Skeletal muscle cell (primary cell): Measurements from ENCODE around the gene MCF2L2.
"Not testable (repeated sequence)": the region's sequence is repeated elsewhere in the genome, so short reads cannot be mapped to it uniquely, and the experiment has no call there.

Source experiments
- DNase-seq: peaks from one replicate; pipeline ENCODE4 v3.0.0-alpha.2; 2010; ENCODE audit warnings: low read depth
- H3K4me3 ChIP-seq: 2 replicates; pipeline ENCODE4 v1.5.1; 2011; ENCODE audit warnings: low read depth, mild to moderate bottlenecking, control low read depth, low read length, moderate library complexity

MCF2L2 gene

DNA sequence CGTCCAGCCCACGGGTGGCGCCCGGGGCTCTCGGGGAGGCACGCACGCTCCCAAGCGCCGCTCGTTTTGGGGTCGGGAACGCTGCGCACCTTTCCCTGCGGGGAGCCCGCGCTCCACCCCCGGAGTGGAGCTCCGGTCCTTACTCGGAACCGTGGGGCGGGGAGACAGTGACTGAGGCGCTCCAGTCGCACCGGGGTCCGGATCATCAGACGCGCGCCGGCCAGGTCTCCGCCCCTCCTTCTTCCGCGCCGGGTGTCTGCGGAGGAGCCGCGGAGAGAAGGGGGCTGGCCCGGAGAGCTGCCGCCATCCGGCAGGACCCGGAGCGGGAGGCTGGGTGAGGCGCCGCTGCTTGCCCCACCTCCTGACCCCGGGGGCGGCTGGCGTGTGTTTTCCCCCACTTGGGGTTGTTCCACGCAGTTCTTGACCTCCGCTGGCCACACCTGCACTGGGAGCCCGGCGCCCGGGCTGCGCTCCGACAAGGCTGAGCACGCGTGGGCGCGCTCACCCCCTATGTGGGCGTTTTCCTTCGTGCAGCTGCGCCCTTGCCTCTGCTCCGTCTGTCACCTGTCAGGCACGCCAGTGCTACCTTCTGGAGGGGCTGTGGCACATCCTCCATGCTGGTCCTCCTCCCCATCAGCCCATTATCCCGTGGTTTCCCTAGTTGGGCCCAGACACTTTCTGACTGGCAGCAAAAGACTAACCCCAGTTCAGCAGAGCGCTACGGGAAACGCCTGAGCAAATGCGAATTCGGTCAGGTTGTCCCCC is at the start of gene MCF2L2:
Gene MCF2L2, minus strand, starts transcription at position 173 of the 765 bp plus-strand sequence. CDS start 642 bp downstream, outside the sequence.
- DNase-seq = no peak
- H3K4me3 ChIP-seq = peak within 1 kb of the TSS; percentile 74

DNA sequence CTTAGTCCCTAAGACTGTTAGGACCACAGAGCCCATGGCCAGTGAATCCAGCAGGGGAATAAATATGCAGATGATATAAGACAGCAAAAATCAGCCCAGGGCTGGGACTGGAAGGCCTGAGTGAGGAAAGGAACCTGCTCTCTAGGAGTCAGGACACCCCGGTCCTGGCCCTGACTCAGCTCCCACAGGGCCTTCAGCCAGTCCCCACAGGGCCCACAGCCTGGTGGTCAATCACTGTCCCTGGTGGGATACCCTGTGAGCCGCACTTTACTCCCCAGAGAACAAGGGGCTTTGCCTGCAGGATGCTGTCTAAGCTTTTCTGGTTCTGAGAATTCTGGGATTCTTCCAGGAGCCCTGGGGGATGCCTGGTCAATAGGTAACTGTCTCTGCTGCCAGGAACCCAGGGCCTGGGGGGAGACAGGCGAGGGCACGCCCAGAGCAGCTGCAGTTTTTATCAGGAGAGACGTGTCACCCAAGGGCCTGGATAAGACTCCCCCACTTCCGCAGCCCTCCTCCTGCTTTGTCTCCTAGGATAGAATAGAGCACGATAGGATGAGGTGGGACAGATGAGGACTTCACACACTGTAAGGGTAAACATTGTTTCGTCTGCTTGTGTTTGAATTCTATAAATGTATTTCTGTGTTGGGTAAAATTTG is 49.5 kb upstream of the MCF2L2 start:
- no peak overlapping the region for H3K4me3 ChIP-seq
- no peak for DNase-seq

GRCh38 chr3:183475764-183476162 is 47.3 kb upstream of the MCF2L2 start:
- DNase-seq = not testable (repeated sequence)

DNA sequence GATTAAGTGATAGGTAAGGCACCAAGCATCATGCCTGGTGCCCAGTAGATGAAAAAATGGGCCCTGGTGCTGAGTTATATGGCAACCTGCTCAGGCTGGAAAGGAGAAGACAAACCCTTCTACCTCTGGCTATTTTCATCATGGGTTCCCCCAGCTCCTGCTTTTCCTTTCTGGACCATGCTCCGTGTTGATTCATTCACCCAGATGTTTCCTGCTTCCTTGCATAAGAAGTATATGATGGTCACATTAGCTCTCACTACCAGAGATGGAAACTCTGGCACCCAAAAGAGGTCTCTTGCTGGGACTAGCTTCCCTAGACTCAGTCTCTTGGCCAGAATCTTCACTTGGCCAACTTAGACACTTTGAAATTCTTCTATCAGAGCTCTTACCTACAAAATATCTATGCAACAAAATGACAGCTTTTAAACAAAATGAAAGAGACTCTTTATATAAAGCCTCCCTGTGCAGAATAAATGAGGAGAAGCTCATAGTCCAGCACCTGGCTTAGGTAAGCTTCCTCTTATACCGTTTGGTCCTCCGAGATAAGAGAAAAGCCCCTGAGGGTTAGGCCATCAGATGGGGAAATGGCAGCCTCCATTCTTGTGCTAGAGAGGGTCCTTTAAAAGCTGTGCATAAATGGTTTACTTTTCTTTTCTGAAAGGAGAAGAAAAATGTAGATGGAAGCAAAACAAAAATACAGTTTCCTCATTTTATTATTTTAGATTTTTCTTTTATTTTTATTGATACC is 46.8 kb upstream of the MCF2L2 start:
- no peak overlapping the region for H3K4me3 ChIP-seq
- DNase-seq = no peak

More at GRCh38 chr3:183475764-183476162, 47.3 kb upstream of the MCF2L2 start:
- H3K4me3 ChIP-seq = not testable (repeated sequence)

GRCh38 chr3:183473969-183474368 is 45.5 kb upstream of the MCF2L2 start:
- no peak for DNase-seq
- no peak overlapping the region for H3K4me3 ChIP-seq

- DNase-seq = no peak
- no peak overlapping the region for H3K4me3 ChIP-seq
Observed at GRCh38 chr3:183472155-183472554, 43.7 kb upstream of the MCF2L2 start.

- no peak for DNase-seq
- no peak overlapping the region for H3K4me3 ChIP-seq
Observed at GRCh38 chr3:183468424-183468823, 40.0 kb upstream of the MCF2L2 start.

DNA sequence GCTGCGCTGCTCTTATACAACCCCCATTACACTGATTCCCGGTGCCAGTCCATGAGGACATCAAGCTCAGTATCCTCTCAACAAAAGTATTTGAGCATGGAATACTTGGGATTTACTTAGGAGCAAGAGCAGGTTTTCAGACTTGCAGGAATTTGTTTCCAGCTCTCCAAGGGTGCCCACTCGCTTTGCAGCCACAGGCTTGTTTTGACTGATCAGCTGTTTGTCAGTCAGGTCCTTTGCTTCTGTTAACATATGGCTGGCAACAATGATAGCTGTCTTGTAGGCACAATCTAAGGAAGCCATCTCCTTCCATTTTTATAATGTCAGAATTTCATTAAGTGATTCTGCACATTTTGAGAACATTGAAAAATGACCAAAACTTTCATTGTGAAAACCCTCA is 38.2 kb upstream of the MCF2L2 start:
- no peak for DNase-seq
- no peak overlapping the region for H3K4me3 ChIP-seq

GRCh38 chr3:183465710-183466109 is 37.3 kb upstream of the MCF2L2 start:
- not testable (repeated sequence) for H3K4me3 ChIP-seq, DNase-seq

DNA sequence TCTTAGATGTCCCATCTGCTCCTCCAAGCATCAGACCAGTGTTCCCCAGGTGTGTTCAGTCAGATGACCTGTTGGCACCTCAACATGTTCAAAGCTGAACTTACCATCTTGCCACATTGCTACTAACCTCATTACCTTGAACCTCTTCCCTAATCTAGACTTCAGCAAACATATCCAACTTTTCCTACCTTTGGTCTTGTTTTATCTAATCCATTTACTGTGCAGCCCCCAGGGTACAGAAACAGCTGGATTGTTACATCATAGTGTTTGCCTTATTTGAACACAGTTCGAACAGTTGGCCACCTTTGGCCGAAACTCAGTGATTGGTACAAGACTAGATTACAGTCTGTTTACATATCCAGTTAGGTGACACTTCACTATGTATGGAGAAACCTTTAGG is 36.1 kb upstream of the MCF2L2 start:
- DNase-seq = no peak
- no peak overlapping the region for H3K4me3 ChIP-seq

DNA sequence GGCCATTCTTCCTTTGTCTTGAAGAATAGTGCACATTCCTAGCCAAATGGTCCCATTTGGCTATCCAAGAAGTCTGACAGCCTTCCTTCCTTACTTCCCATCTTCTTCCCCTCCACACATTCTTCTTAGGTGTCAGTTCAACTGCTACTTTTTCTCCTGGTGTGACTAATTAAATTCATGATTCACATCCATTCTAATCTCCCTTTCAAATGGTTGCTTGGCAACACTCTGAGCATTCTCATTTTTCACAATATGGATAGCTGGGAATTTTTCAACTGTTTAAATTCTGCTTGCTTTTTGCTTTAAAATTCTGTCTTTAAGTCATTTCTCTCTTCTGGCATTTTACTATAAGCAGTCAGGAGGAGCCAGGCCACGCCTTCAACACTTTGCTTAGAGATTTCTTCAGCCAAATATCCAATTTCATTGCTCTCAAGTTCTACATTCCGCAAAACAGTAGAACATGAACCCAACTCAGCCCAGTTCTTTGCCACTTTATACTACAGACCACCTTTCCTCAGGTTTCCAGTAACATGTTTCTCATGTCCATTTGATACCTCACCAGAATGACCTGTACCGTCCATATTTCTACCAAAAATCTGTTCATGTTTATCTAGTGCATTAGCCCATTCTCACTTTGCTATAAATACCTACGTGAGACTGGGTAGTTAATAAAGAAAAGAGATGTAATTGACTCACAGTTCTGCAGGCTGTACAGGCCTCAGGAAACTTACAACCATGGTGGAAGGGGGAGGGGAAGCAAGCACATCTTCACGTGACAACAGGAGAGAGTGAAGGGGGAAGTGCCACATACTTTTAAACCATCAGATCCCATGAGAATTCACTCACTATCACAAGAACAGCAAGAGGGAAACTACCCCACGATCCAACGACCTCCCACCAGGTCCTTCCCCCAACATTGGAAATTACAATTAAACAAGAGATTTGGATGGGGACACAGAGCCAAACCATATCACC is 31.9 kb upstream of the MCF2L2 start:
- DNase-seq = no peak
- no peak overlapping the region for H3K4me3 ChIP-seq

- DNase-seq = peak; percentile 61
- no peak overlapping the region for H3K4me3 ChIP-seq
Observed at GRCh38 chr3:183455089-183455488, 26.7 kb upstream of the MCF2L2 start.

GRCh38 chr3:183454064-183454463 is 25.6 kb upstream of the MCF2L2 start:
- no peak for DNase-seq

DNA sequence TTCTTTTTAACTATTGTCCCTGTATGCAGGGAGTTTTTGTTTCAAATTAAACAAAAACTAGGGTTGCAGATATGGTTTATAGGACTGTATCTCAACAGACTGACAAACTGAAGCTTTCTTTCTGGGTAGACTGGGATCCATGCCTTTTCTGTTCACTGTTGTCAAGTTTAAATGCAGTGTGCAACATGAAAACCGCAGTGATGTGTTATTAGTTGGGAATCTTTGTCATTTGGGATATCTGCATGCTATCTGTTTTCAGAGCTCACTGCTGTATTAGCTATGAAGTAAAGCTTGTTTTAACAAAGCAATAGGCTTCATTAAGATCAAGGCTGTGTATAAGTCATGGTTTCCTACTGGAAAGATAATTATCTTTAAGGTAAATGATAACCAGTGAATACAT is 21.4 kb upstream of the MCF2L2 start:
- H3K4me3 ChIP-seq = no peak overlapping the region
- DNase-seq = no peak

More at GRCh38 chr3:183454064-183454463, 25.6 kb upstream of the MCF2L2 start:
- H3K4me3 ChIP-seq = no peak overlapping the region

DNA sequence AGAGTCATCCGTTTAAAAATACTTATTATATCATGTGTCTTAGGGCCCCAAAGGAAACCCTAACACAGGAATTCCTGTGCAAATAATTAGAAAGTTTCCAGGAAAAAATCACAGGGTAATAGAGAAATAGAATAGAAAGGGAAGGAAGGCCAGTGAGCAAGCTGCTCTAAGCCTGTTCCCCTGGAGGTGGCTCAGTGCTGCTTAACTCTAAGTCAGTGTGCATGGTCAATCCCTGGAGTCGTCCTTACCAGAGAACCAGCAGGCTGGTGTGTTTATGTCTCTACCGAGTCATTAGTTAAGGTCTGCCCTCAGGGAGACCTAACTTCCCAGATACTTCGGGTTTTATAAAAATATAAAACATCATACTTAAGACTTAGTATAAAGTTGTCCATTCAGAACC is 21.0 kb upstream of the MCF2L2 start:
- no peak for DNase-seq
- H3K4me3 ChIP-seq = peak overlapping the region; percentile 8

- no peak for DNase-seq
- H3K4me3 ChIP-seq = peak overlapping the region; percentile 90
Observed at GRCh38 chr3:183448369-183449128, 20.1 kb upstream of the MCF2L2 start.

DNA sequence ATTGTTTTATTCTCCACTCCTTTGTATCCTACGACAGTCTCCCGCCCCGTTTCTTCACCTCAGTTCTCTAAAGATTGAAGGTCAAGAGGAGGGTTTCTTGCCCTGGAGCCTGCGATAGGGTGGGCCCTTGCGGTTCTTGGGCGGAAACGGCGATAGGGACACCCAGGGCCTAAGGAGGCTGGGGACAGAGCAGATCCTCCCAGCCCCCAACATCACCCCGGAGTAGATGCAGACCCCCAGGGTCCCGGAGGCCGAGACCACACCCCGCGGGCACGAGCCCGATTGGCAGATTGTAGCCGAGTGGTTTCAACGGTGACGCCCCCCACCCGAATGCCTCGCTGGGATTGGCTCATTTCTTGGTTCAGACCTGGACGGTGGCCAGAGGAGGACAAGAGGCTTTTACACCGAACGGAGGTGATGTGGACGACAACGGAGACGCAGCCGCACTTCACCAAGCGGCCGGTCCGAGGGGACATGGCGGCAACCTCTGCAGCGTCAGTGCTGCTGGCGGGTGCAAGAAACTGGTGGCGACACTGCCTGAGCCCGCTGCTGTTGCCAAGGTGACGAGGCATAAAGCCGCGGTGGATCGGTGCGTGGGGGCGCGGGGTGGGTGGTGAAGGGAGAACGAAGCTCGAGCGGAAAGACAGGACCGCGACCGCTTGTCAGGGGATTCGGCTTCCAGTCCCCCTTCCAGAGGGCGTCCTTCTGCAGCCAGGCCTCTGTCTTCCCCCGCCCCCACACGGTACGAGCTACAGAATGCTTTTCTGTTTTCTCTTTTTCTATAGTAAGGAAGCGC is 19.0 kb upstream of the MCF2L2 start:
- peak; percentile 48 for DNase-seq
- peak overlapping the region; percentile 90 for H3K4me3 ChIP-seq

DNA sequence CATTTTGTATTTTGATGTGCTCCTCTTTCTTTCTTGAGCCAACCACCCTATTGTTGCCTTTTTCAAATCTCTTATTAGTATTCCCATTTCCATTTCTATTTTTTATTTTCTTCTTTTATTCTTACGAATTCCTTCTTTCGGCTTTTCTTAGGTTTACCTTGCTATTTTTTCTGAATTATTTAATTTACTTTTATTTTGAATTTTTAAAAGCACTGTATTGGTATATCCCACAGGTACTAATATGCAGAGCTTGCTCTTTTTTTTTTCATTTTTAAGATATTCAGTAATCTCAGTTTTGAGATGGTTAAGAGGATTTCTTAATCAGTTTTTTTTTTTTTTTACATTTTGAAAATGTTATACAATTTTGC is 18.4 kb upstream of the MCF2L2 start:
- DNase-seq = no peak
- peak overlapping the region; percentile 90 for H3K4me3 ChIP-seq
